GM18858 (cell line): ENCODE measurements around the gene USP10.
"Not testable (repeated sequence)": the region's sequence is repeated elsewhere in the genome, so short reads cannot be mapped to it uniquely, and the experiment has no call there.

Experiments used
- ATAC-seq: cut with Tn5 transposase; IDR thresholded peaks from one replicate; pipeline ENCODE4 v1.9.1; 2021; ENCODE audit not compliant: unreplicated experiment

USP10 gene

DNA sequence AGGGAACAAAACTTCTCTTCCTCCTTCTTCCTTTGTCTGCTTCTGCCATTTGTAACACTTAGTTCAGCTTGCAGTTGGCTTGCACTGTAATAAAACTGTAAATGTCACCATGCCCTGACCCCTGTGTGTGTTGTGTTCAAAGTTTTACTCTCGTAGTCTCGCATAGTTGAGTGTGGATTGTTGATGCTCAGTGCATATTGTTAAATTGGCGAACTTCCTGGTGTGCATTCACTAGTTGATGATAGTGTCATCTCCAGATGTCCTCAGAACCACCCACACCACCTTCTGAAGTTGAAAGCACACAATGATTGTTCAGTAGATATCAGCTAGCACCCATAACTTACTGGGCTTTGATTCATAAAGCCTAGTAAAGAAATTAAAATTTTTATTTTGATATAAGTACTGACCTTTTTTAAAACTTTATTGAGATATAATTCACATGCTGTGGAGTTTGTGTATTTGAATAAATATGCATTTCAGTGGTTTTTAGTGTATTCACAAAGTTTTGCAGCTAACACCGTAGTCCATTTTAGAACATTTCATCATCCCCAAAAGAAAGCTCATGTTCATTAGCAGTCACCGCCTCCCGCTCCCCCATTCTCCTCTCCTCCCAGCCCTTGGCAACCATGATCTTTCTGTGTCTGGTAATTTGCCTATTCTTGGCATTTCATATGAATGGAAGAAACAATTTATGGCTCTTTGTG lies 25.0 kb downstream of the USP10 start:
- no peak for ATAC-seq

DNA sequence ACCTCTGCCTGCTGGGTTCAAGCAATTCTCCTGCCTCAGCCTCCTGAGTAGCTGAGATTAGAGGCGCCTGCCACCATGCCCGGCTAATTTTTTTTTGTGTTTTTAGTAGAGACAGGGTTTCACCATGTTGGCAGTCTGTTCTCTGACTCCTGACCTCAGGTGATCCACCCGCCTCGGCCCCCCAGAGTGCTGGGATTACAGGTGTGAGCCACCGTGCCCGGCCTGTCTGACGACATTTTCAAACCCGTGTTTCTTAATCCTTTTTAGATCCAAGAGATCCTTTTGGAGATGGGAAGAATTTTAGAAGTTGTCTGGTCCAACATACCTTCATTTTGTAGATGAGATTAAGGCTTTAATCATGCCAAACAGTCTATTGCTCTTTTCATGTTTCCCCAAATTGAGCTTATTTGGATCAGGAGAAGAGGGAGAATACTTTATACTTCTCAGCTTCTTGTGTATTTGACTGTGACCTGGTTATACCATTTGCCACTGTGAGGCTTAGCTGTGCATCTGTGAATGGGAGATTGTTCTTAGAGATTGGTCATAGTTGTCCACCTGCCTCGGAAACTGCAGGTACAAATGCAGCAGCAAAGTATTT lies 25.8 kb downstream of the USP10 start:
- no peak for ATAC-seq

DNA sequence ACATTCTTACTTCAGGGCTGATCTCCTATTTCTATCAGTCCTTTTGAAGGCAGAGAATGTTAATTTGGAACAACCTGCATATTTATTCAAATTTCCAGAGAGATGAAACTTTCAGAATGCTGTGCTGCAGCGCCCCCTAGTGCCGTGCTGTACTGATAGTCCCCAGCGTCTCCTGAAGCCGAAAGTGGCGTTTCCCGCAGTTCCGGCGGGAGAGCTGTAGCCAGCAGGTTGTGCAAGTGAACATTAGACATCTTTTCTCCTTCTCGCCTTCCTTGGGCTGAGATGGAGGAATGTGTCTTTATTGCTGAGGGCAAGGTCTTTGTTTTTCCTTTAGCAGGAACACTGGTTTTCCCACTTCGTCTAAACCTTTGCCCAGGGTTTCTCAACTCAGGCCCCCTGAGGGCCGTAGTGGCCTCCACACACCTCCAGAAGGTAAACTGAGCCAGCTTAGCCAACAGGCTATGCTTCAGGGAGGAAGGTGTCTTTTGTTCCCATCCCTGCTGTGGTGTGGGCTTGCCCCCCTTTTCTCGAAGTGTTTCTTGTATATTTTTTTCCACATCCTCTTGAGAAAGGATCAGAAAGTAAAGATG lies 26.4 kb downstream of the USP10 start:
- no peak for ATAC-seq

DNA sequence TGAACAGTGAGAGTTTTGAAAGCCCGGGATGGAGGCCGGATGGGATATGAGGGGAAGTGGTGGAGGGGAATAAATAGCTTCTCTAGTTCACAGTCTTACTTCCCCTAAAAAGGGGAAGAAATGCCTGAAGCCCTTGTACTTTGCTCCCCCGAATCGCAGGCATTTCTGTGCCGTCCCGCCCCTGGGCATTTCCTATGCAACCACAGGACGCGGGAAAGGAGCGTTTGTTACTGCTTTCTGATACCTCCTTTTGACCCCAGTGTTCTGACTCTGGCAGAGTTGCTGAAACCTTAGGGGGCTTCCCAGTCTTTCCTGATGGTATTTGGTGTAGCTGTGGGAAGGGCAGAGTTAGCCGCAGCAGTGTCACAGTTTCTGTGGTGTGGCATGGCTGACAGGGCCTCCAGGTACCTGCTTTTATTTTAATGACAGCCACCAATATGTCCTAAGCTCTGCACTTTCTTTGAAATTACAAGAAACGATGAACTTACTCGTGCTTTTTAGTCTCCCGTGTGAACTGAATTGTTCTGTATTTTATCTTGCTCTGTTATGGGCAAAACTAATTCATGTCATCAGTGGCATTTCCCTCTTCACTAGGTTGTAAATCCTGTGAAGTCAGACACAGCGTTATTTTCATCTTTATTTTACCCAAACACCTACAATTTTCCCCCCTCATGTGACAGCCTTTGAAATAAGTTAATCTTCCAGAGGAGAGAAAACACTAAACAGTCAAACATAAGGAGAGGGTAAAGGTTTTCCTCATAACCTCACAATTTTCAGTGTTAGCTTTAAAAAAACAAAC lies 27.1 kb downstream of the USP10 start:
- no peak for ATAC-seq

DNA sequence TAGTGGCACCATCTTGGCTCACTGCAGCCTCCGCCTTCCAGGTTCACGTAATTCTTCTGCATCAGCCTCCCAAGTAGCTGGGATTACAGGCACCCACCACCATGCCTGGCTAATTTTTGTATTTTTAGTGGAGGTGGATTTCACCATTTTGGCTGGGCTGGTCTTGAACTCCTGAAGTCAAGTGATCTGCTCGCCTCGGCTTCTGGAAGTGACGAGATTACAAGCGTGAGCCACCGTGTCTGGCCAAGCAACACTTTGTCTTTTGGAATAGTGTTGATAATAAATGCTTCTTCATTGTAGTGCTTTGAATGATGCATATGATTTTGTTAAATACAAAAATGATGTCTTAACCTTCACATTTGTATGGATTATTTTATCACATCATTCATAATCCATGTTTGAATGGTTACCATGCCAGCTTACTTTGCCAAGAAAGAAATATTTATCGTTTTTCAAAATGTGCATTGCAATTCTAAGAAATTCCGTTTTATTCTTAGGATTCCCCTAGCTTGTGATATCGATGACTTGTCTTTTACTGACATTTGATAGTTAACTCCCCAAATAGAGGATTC lies 29.1 kb downstream of the USP10 start:
- no peak for ATAC-seq

DNA sequence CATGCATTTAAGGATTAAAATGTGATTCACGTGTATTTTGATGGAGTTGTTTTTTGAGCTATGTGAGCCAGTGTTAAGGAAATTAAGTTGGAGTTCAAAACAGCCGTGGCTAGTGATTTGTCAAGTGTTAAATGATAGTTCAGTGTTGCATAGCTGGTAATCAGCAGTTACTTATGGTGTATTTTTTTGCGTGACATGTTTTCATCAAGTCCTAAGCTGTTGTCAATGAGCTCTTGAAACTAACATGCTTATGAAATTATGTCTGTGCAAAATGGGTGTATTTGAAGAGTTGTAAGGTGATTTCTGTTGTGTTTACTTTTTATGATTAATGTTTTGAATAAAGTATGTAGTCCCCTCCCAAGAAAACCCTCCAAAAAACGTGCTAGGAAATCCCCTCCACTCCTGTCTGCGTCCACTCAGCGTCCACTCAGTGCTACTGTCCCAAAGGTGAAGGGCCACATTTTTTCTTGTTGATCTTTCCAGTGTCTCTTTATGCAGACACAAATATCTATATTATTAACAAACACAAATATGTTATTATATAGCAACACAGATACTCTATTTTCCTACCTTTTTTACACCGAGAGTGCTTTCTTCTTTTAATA lies 30.0 kb downstream of the USP10 start:
- no peak for ATAC-seq

DNA sequence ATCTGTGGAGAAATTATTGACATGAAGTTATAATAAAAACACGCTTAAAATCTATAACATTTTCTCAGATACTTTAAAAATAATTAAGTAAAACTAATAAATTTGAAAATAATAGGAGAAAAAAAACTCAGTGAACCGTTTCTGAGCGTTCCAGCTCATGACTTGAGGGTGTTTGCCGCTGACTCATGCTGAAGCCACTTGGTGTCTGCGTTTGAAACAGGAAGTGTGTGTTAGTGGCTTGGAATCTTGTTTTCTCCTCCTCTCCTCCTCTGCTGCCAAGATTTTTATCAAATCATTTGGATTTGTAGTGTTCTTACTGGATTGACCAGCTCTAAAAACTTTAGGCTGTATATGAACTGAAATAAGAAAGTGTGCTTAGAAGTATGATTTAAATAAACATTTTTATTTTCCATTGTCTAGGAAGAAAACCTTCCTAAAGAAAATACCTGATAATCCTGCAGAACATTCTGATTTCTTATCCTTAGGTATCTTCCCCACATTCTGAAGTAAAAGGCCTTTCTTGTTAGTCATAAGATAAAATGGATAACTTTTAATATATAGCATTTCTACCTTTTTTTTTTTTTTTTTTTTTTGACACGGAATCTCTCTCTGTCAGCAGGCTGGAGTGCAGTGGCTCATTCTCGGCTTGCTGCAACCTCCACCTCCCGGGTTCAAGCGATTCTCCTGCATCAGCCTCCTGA lies 30.8 kb downstream of the USP10 start:
- no peak for ATAC-seq

DNA sequence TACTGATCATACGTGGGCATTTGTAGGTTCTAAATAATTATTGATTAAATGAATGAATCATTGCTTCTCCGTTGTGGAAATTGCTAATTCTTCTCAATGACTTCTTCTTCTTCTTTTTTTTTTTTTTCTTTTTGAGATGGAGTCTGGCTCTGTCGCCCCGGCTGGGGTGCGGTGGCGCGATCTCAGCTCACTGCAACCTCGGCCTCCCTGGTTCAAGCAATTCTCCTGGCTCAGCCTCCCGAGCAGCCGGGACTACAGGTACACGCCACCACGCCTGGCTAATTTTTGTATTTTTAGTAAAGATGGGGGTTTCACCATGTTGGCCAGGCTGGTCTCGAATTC lies 32.5 kb downstream of the USP10 start:
- ATAC-seq = not testable (repeated sequence)

DNA sequence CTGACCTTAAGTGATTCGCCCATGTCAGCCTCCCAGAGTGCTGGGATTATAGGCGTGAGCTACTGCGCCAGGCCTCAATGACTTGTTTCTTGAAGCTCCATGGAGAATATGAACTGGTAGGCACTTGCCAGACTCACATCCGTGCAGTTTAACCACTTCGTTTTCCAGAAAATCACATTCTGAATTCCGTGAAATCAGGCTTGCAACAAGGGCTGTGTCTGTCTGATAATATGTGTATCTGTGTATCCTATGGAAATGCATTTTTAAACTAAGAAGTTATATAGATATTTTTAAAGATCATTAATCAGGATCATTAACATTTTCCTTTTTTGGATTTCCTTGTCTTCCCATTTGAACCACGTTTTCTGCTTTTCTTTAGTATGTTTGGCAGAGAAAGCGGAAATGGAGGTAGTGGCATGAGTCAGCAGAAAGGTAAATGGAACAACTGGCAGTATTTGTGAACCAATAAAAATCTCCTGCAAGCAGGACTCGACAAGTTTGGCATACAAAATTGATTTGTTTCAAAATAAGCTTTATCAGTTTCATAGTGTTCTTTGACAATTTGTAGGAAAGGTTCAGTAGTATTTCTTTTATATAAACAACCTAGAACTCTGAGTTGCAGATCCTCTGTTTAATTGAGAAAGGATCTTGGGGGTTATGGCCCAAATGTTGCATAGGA lies 33.0 kb downstream of the USP10 start:
- ATAC-seq = no peak

DNA sequence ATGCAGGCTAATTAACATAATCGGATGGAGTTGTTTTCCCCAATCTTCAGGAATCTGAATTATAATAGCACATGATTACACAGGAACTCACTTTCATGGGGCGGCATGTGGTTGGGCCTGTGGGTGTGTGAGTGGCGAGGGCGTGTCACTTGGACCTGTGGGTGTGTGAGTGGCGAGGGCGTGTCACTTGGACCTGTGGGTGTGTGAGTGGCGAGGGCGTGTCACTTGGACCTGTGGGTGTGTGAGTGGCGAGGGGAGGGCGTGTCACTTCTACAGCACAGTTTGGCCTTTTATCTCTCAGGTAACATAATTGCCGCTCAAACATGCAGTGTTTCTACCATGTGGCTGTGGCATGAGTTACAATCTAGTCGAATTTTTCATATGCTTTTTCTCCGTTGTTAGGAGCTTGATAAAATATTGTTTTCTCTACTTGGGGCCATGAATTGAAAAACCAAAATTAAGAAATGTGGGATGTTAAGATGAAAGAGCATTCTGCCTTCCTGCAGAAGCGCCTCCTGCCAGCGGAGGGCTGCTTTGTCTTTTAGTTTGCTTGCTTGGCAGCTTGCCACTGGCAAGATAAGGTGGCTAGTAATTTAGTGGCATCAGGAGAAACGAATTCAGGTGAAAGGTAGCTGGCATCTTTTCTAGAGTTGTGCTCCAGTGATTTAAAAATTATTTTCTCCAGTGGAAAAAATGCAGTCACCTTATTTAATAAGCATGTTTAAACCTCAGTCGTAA lies 36.2 kb downstream of the USP10 start:
- ATAC-seq = no peak

DNA sequence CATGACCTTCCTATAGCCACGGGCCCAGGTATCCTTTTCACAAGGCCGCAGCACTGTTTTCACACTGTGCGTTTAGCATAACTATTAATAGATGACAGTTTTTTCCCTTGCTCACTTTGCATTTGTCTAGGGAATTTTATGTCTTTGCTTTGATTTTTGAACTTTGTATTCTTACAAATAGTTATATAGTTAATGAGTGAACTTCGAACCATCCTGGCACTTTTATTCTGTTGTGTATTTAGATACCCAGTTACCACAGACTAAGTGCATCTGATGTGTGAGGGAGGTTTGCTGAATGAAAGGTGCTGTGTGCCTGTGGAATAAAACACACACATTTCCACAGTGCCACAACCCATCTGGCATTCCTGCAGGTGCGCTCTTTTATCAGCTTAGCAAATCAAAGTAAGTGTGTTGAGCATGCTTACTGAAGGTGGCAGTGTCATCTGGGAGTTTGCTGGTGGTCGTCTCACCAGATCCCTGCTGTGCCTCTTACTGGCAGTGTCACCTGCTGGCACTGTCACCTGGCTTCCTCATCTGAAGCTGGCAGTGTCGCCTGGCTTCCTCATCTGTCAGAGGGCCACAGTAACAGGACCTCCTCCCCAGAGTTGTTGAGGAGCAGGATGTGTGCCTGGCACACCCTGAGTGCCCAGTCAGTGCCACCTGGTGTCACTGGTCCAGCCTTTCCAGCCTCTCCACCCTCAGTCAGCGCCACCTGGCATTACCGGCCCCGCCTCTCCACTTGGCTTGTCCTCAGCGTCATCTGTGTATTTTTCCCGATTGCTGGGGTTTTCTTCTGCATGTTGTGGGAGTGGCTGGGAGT lies 37.6 kb downstream of the USP10 start:
- no peak for ATAC-seq

DNA sequence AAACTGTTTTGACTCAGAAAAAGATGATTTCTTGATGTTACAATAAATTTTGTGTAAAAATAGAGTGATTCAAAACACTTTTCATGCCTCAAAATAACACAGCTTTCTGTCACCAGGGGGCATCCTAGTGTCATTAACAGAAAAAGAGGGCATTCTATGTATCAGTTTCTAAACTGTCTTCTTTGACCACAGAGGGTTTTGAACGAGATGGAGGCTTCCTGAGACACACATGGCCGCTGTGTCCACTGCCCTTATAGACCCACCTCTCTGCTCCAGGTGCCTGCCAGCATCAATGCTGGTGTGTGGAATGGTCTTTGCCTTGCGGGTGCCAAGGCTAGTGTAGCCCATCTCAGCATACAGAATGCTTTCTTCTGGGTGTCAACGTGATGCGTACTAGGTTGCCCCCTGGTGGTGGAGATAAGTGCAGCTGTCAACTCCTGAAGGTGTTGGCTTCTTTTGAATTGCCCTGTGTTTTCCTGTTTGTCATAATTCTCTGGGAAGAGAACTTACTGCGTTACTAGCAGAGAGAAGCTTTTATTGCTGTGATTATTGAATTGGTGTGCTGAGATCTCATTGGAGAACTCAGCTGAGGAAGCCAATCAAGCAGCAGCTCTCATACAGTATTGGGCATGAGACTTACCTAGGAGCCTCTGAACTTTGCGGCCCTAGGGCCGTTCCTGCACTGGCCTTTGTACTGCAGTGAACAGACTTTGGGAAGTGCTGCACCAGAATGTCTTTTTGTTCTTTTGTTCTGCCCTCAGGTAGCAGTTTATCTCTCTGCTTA lies 38.6 kb downstream of the USP10 start:
- no peak for ATAC-seq

DNA sequence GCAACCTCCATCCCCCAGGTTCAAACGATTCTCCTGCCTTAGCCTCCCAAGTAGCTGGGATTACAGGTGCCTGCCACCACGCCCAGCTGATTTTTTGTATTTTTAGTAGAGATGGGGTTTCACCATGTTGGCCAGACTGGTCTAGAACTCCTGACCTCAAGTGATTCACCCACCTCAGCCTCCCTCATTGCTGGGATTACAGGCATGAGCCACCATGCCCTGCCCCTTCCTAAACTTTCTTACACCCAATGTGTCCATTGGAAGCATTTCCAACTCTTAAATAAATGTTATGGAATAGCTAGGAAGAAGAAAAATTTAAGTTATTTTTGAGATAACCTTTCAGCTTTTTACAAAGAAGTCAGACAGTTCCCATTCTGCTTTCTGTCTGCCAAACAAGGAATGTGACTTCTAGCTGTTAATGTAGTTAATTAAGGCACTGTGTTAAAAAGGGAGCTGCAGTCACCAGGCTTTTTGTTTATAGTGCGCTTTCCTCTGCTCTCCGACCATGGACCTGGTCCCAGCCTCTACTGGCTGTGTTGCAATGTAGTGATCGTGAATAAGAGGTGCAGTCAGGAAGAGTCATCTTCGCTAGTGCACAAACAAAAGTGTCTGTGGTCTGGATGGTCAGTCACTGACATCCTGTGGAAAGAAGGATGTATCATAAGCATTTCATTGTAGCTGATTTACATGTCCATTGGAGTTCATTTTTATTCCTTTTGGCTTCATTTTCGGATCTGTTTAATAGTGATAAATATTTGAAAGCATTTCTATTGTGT lies 39.7 kb downstream of the USP10 start:
- no peak for ATAC-seq

DNA sequence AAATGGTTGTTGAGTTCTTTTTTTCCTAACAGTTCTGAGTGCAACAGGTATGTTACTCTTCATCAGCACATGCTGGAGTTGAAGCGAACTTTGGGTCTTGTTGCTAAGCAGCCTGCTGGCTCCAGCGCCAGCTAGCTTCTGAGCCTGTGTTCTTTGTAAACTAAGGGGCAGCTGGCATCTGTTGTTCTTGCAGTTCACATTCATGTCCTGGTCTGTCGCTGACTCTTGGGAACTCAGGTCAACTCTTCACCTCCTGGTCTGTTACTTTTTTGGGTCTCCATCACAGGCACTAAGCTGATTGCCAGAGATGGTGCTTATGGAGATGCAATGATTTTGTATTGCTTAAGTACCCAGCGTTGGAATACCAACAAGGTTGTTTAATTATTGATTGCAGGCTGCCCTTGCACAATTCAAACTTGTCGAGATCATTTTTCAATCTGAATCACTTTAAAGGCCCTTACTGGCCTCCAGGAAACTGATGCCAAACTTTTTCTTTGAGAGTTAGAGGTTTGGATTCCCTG lies 40.9 kb downstream of the USP10 start:
- no peak for ATAC-seq

DNA sequence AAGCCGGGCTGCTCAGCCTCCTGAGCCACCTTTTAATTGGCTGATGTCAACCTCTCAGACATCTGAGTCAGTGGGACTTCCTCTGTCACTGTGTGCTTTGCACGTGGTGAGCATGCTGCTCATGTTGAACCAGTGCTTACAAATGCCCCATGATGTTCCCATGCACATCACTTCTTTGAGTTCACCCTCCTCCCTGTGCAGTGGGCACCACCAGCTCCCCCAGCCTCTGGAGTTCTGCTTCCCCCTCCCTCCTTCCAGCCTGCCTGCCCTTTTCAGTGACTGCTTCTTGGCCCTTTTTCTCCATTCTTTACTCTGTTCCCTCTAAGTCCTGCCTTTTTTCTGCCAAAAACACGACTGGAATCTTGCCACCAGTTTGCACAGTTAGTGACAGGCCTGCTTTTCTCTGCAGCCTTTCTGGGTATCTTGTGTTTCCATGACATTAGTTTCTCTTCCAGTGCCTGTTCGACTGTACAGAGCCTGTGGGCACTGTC lies 41.6 kb downstream of the USP10 start:
- ATAC-seq = no peak

DNA sequence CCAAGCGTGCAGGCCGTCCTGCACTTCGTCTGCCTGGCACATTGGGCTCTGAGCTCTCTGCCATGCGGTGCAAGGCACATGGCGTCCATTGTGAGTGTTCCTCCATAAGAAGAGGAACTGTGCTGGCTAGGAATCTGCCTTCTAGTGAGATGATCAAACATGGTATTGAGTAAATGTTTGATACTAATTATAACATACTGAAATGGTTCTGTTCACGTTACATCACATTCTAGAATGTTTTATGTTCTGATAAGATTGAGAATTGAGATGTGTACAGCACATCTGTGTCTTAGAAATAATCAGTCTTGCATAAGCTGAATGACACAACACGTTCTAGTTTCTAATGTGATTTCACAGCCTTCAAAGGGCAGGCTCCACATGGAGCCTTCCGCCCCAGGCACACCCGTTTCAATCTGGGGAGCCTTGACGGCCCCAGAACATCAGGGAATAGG lies 42.9 kb downstream of the USP10 start:
- ATAC-seq = no peak
